ENCODE results near the gene NOB1.

The NOB1 gene

GRCh38 chr16:69787883-69788282, 33.2 kb upstream of the NOB1 start:
- no peak for TF ChIP-seq CTCF (IDR thresholded peaks at IDR 0.05; ENCODE audit: extremely low read depth, missing control alignments)
- no peak for DNase-seq (ENCODE audit: low spot score)

- no peak for DNase-seq (ENCODE audit: low spot score)
- TF ChIP-seq CTCF (IDR thresholded peaks at IDR 0.05; ENCODE audit: extremely low read depth, missing control alignments), result no peak
Observed at GRCh38 chr16:69784586-69784985, 29.9 kb upstream of the NOB1 start.

- no peak for TF ChIP-seq CTCF (IDR thresholded peaks at IDR 0.05; ENCODE audit: extremely low read depth, missing control alignments)
- no peak for DNase-seq (ENCODE audit: low spot score)
Observed at GRCh38 chr16:69781118-69781517, 26.4 kb upstream of the NOB1 start.

GRCh38 chr16:69779724-69780123, 25.0 kb upstream of the NOB1 start:
- TF ChIP-seq CTCF (IDR thresholded peaks at IDR 0.05; ENCODE audit: extremely low read depth, missing control alignments), result no peak
- DNase-seq (ENCODE audit: low spot score), result no peak

- DNase-seq (ENCODE audit: low spot score), result no peak
- TF ChIP-seq CTCF (IDR thresholded peaks at IDR 0.05; ENCODE audit: extremely low read depth, missing control alignments), result no peak
Observed at GRCh38 chr16:69775563-69775962, 20.8 kb upstream of the NOB1 start.

GRCh38 chr16:69773260-69773947, 18.7 kb upstream of the NOB1 start:
- no peak for DNase-seq (ENCODE audit: low spot score)
- no peak for TF ChIP-seq CTCF (IDR thresholded peaks at IDR 0.05; ENCODE audit: extremely low read depth, missing control alignments)

GRCh38 chr16:69771651-69771967, 16.9 kb upstream of the NOB1 start:
- DNase-seq (ENCODE audit: low spot score), result no peak
- TF ChIP-seq CTCF (IDR thresholded peaks at IDR 0.05; ENCODE audit: extremely low read depth, missing control alignments), result no peak
